SH-SY5Y (cell line): ENCODE results near the gene SYNGR2.
A peak's percentile ranks its signal among the peaks of the same experiment; 100 is the strongest.

Experiments used
- GATA2 ChIP-seq: IDR thresholded peaks from 2 replicates; pipeline ENCODE4 v1.6.1; 2011; ENCODE audit warnings: mild to moderate bottlenecking, low read depth, low read length
- GATA3 ChIP-seq: IDR thresholded peaks from 2 replicates; pipeline ENCODE4 v1.6.1; 2011; ENCODE audit warnings: low read depth, mild to moderate bottlenecking, low read length, moderate library complexity

SYNGR2 gene

DNA sequence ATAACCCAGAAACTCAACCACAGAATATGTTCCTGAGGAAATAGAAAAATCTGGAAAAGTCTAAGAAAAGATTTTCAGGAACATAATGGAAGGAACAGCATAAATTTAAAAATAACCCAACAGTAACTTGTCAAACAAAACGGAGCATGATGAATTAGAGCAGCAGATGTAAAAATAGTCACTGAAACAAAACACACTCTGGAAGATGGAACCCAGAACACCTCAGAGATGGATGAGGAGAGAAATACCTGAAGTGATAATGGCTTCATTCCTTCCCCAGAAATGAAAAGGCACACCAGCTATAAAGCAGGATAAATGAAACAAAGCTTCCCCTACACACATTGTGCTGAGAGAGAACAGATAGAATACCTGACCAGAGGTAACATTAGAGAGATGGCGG lies 12.1 kb downstream of the SYNGR2 start:
- TF ChIP-seq GATA2 (no peak), GATA3 (no peak)

DNA sequence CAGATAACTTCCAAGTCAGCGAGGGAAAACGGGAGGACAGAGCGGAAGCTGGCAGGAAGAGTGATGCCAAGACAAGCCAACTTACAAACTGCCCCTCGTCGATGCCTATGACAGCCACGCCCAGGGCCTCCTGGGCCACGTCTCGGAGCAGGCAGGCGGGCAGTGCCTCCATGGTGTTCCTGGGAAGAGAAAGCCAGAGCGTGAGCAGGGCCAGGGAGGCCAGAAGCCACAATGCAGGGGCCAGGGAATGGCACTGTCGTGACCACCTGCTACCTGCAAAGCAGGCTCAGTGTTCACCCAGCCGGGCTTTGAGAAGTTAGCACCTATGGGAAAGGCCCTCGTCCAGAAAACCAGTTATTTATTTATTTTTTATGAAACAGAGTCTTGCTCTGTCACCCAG lies 14.1 kb downstream of the SYNGR2 start:
- no peak for TF ChIP-seq GATA3
- no peak for TF ChIP-seq GATA2

DNA sequence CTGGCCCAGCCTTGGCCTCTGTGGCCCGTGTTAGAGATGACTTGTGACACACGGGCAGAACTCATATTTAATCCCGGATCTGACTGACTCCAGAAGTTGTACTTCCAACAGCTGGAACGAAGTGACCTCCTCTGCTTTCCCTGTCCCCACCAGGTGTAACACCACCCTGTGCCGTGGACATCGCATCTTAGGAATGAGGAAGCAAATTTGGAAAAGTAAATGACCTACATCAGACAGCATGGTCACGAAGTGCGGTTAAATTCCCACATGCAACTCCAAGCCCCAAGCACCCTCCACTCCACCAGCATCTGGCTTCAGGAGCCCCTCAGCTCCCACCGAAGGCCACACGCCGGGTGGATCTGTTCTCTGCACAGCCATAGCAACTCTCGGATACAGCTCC lies 15.5 kb downstream of the SYNGR2 start:
- no peak for TF ChIP-seq GATA2
- TF ChIP-seq GATA3, result no peak

DNA sequence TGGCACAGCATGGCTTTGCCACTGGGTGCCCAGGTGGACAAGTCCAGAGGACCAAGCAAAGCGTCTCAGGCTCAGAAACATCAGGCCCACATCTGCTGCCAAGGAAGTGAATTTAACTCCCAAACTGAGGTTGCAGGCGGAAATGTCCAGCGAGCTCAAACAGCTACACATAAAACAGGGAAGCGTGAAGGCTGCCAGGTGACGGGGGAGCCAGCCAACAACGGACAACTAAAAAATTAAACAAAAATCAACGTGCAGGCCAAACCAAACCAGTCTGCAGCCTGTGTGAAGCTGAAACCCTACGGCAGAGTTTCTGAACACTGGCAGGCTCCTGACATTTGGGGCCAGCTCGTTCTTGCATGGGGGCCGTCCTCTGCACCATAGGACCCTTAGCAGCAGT lies 16.0 kb downstream of the SYNGR2 start:
- TF ChIP-seq GATA3 (no peak), GATA2 (no peak)

DNA sequence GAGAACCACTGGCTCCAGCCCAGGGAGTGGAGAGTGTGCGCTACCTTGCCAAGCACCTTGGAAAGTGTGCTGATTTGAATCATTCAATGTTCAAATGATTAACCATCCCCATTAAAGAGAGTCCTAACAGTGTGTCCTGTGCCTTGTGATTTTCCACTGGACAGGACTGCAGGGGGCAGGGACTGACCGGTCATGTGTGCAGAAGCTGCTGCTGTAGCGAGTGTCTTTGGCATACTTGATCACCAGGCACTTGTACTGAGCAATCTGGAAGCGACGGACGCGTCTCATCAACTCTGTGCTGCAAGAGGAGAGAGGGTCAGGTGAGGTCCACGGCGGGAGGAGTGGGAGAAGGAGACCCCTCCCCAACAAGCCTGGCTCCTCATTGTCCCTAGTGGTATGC lies 16.5 kb downstream of the SYNGR2 start:
- TF ChIP-seq GATA3, result no peak
- no peak for TF ChIP-seq GATA2

DNA sequence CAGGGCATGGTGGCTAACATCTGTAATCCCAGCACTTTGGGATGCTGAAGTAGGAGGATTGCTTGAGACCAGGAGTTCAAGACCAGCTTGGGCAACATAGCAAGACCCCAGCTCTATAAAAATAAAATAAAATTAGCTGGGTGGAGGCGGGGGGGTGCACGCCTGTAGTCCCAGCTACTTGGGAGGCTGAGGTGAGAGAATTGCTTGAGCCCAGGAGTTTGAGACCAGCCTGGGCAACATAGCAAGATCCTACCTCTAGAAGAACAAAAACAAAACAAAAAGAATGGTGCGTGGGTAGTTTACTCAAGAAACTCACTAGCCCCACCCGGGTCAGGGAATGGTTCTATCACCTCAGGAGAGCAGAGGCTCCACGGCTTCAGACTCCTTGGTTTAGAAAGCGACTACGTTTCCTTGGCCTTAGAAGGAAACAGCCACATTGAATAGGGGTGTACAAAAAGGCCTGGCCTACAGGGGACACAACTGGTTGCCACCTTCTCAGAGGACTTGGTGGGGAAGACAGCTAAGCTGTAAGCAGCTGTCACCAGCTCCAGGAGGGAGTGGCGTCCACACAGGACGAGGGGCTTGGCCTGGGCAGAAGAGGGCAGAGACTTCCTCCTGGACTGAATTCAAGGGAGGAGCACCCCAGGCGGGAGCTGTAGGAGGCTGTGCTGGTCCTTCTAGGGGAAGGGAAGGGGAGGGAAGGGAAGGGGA lies 17.8 kb downstream of the SYNGR2 start:
- TF ChIP-seq GATA3, result no peak
- TF ChIP-seq GATA2, result no peak

DNA sequence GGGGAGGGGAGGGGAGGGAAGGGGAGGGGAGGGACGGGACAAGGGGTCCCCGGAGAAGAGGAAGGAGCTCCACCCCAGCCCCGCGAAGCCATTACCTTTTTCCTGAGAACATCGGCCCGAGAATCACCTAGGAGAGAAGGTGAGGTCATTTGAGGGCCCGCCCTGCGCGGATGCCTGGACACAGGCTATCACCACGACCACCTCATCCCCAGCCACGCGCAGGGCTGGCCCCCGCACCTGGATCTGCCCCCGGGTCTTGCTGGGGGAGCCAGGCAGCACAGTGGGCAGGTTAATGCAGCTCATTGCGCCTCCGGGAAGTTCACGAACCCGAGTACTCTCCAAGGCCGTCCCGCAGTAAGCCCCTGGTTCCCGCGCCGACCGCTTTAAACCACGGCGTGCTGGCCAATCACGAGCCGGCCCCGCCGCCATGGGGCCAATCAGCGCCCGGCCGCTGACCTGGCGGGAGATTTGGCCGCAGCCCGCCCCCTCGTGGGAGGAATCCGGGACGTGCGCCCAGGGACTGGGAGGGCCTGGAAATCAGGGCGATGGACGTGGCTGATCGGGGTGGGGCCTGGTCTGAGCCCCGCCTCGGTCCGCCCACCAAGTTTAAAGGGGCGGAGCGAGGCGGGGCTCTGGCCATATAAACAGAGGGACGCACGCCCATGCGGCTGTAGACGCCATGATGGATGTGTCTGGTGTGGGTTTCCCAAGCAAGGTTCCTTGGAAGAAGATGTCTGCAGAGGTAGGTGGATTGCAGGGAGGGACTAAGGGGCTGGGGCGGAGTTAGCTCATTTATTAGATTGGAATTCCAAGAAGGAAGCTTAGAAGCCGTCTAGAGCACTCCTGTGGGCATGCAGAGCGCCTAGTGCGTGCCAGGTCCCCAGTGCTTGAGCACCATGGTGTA lies 18.6 kb downstream of the SYNGR2 start, which contains the start of the genes AFMID and TK1:
AFMID (plus strand) TSS at position 671 of the 904 bp plus-strand sequence; CDS start at position 680, 9 bp downstream.
TK1 (minus strand) TSS at position 361 of the 904 bp plus-strand sequence; CDS start at position 303, 58 bp downstream.
- TF ChIP-seq GATA3 (no peak), GATA2 (0 out of 2 replicates have a peak, but pooled peaks have one; percentile 26)

DNA sequence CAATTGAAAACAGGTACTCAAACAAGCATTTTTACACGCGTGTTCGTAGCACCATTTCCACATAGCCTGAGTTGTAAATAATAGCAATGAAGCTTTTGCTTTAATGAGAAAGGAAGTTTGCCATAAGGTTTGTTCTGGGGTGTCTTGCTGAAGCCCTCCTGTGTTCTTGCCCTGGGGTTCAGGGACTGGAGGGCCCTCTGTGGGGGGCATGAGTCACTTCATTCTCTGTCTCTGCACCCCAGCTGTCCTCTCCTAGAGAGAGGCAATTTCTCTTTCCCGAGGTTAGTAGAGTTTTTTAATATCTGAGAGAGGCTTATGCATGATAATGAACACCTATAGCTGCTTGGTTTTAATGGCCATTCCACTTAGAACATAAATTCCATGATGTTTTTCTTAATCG lies 28.3 kb downstream of the SYNGR2 start:
- no peak for TF ChIP-seq GATA3
- TF ChIP-seq GATA2, result no peak

DNA sequence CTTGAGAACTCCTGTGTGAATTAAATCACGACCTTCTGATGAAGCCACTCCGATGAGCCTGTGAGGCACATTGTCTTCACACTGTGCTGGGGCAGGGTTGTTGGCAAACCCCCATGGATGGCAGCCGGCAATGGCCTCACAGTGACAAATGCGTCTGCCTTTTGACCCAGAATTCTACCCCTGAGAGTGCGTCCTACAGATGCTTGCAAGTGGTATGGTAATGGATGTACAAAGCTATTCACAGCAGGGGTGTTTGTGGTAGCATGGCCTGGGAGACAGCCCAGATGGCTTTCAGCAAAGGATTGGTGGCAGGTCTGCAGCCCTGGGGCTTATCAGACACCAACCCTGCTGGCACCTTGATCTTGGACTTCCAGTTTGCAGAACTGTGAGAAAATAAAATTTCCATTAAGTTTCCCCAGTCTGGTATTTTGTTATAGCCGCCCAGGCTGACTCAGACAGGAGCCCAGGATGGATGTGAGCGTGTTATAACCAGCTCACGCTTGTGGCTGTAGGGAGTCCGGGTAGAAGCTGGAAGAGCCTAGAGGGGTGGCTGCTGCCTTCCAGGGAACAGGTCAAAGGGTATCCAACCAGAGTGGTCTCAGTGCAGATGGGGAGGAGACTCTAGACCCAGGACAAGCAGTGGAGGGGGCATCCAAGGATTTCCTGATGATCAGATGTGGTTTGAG lies 28.9 kb downstream of the SYNGR2 start:
- no peak for TF ChIP-seq GATA2
- no peak for TF ChIP-seq GATA3

DNA sequence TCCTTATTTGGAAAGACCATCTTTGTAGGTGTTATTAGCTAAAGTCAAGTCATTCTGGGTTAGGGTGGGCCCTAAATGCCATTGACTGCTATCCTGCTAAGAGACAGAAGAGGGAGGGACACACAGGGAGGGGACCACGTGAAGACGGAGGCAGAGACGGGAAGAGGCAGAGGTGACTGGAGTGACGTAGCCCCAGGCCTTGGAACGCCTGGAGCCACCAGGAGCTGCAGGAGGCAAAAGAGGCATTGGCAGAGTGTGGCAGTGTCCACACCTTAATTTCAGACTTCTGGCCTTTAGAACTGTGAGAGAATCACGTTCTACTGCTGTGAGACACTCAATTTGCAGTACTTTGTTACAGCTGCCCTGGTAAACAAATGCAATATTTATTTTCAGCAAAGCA lies 32.1 kb downstream of the SYNGR2 start:
- TF ChIP-seq GATA3 (no peak), GATA2 (no peak)

DNA sequence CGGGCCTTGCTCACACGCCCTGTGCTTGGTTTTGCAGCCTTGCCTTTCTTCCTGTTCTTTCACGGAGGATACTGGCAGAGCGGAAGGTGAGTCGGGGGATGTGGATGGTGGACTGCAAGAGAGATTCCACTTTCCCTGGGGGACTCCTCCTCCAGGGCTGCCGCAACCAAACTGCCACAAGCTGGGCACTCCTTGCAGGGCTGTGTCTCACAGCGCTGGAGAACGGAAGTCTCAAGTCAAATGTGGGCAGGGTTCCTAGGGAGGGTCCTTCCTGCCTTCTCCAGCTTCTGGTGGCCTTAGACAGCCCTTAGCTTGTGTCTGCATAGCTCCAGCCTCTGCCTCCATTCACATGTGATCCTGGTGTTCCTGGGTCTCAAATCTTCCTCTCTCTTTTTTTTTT lies 34.3 kb downstream of the SYNGR2 start:
- no peak for TF ChIP-seq GATA3
- TF ChIP-seq GATA2, result no peak

DNA sequence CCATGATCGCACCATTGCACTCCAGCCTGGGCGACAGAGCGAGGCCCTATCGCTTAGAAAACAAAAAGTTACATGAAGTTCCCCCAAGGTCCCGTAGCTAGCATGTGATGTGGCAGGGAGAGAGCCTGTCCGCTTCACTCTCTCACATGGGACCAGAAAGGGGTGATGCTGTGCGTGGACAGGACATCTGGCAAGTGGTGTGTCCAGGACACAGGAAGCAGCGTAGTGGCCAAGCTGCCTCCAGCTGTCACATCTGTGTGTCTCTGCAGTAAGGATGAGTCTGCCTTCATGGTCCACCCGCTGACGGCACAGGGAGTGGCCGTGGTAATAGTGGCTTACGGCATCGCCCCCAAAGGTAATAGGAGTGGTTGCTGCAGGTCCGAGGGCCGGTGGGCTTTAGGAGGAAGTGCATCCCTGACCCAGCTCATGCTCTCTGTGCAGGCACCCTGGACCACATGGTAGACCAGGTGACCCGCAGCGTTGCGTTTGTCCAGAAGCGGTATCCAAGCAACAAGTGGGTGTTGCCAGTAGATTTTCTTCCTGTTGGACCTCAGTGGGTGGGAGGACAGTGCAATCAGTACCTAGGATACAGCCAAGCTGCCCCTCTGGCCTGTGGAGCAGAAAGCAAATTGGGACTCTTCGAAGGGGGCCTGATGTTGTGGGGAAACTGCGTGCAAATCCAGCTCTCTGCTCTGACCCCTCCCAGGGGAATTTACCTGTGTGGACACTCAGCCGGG lies 36.2 kb downstream of the SYNGR2 start:
- TF ChIP-seq GATA2, result no peak
- TF ChIP-seq GATA3, result no peak

DNA sequence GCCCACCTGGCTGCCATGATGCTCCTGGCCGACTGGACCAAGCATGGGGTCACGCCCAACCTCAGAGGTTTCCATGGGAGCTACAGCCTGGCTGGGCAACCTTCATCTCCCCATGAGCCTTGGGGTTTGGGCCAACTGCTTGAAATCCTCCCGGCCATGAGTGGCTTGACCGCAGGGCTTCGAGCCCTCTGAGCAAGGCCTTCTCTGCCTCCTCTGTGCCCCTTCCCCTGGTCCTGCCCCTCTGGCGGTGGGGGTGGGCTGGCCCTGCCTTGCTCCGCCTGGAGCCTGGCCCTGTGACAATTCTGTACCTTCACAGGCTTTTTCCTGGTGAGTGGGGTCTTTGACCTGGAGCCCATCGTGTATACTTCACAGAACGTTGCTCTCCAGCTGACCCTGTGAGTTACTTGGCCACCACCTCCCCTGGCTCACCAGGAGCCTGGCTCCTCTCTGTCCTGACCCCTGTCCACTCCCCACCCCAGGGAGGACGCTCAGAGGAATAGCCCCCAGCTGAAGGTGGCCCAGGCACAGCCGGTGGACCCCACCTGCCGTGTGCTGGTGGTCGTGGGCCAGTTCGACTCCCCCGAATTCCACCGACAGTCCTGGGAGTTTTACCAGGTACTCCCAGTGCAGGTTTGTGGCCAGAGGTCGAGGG lies 36.9 kb downstream of the SYNGR2 start:
- TF ChIP-seq GATA2 (no peak), GATA3 (no peak)

DNA sequence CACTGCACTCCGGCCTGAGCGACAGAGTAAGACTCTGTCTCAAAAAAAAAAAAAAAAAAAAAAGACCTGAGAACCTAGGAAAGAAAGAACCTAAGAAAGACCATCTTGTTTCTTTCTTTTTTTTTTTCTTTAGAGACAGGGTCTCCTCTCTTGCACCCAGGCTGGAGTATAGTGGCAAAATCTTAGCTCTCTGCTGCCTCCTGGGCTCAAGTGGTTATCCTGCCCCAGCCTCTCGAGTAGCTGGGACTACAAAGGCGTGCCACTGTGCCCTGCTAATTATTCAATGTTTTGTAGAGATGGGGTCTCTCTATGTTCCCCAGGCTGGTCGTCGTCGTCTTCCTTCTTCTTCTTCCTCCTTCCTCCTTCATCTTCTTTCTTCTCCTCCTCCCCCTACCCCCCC lies 37.9 kb downstream of the SYNGR2 start:
- TF ChIP-seq GATA3 (no peak), GATA2 (no peak)
